H1 (cell line): Measurements from ENCODE around the gene INTS7. TPM values are rescaled to one million over a fixed set of nuclear protein-coding genes. Genes with fewer than 3 reads are reported as not detected.

Experiments used
- CTCF ChIA-PET: fragments of 300-600 bp; sonication (Branson Sonifier 250); formaldehyde crosslinking; loops from one replicate; lab custom pipeline; 2021; ENCODE audit not compliant: partially characterized antibody; lab: Charles Lee
- POLR2A ChIA-PET: fragments of 300-600 bp; sonication (Branson Sonifier 250); formaldehyde crosslinking; loops from one replicate; lab custom pipeline; 2021; ENCODE audit warnings: inconsistent platforms; ENCODE audit not compliant: partially characterized antibody; lab: Charles Lee
- DNase-seq, 2 experiments: peaks; one replicate each; pipeline versions ENCODE4 v3.0.0 to v3.0.0-alpha.2; 2010 to 2022; ENCODE audit warnings: low spot score in 2 of 2, low read depth in 1 of 2, mixed read lengths in 1 of 2
- FAIRE-seq: peaks from 2 replicates; lab custom pipeline; 2011; peaks lifted over from hg19 to GRCh38; lab: Jason Lieb, UNC
- H2AFZ ChIP-seq: 2 replicates; pipeline ENCODE4 v1.8.1; 2012; ENCODE audit warnings: low read length, inconsistent platforms
- H2AK5ac ChIP-seq: 2 replicates; pipeline ENCODE4 v1.6.1; 2013; ENCODE audit warnings: low read depth, low read length
- H2BK120ac ChIP-seq: replicated peaks from 2 replicates; pipeline ENCODE3; 2013; ENCODE audit warnings: low read depth, low read length, inconsistent platforms
- H2BK12ac ChIP-seq: 2 replicates; pipeline ENCODE4 v1.6.1; 2013; ENCODE audit warnings: low read depth, low read length
- H2BK15ac ChIP-seq: 2 replicates; pipeline ENCODE4 v1.6.1; 2013; ENCODE audit warnings: low read length
- H2BK20ac ChIP-seq: 2 replicates; pipeline ENCODE4 v1.6.1; 2013; ENCODE audit warnings: low read length
- H2BK5ac ChIP-seq: 2 replicates; pipeline ENCODE4 v1.6.1; 2013; ENCODE audit warnings: low read depth, low read length
- H3K14ac ChIP-seq: 2 replicates; pipeline ENCODE4 v1.6.1; 2013; ENCODE audit warnings: inconsistent platforms; ENCODE audit not compliant: insufficient read length
- H3K18ac ChIP-seq: 2 replicates; pipeline ENCODE4 v1.6.1; 2013; ENCODE audit warnings: low read length; ENCODE audit errors: extremely low read depth
- H3K23ac ChIP-seq: 2 replicates; pipeline ENCODE4 v1.6.1; 2013; ENCODE audit warnings: inconsistent platforms; ENCODE audit not compliant: insufficient read length
- H3K23me2 ChIP-seq: 2 replicates; pipeline ENCODE4 v1.6.1; 2013; ENCODE audit warnings: low read depth, low read length
- H3K27ac ChIP-seq: 2 replicates; pipeline ENCODE4 v1.6.1; 2011; ENCODE audit warnings: low read depth, low read length, inconsistent platforms
- H3K27me3 ChIP-seq, 4 experiments: replicated peaks in 1 of 4; 1 replicate in 1 of 4; 2 replicates in 3 of 4; pipeline versions ENCODE4 v1.6.1 to v1.8.1; 2011 to 2013; ENCODE audit warnings: low read length in 3 of 4, mild to moderate bottlenecking in 3 of 4, inconsistent platforms in 2 of 4, mixed read lengths in 2 of 4, moderate library complexity in 1 of 4; ENCODE audit not compliant: control insufficient read depth in 3 of 4, insufficient read depth in 3 of 4; ENCODE audit errors: extremely low read depth in 1 of 4
- H3K36me3 ChIP-seq, 4 experiments: 2 replicates each; pipeline versions ENCODE4 v1.6.1 to v1.8.1; 2011 to 2013; ENCODE audit warnings: mild to moderate bottlenecking in 4 of 4, low read length in 3 of 4, moderate library complexity in 2 of 4, control low read depth in 1 of 4, inconsistent platforms in 1 of 4; ENCODE audit not compliant: insufficient read depth in 4 of 4, control insufficient read depth in 2 of 4
- H3K4ac ChIP-seq: replicated peaks from 2 replicates; pipeline ENCODE3; 2013; ENCODE audit warnings: low read length, low read depth, mixed read lengths, inconsistent platforms; ENCODE audit not compliant: insufficient read length
- H3K4me1 ChIP-seq, 4 experiments: replicated peaks in 1 of 4; 1 replicate in 1 of 4; 2 replicates in 3 of 4; pipeline versions ENCODE4 v1.6.1 to v1.8.1; 2011 to 2013; ENCODE audit warnings: low read length in 3 of 4, inconsistent platforms in 2 of 4, mixed read lengths in 1 of 4; ENCODE audit not compliant: insufficient read depth in 4 of 4, control insufficient read depth in 3 of 4
- H3K4me2 ChIP-seq, 2 experiments: 2 replicates each; pipeline versions ENCODE4 v1.6.1 to v1.8.1; 2011 to 2013; ENCODE audit warnings: low read depth in 2 of 2, low read length in 2 of 2, control low read depth in 1 of 2, inconsistent platforms in 1 of 2, mild to moderate bottlenecking in 1 of 2; ENCODE audit not compliant: insufficient read depth in 1 of 2
- H3K4me3 ChIP-seq, 4 experiments: fragments of 200-600, 300-600 bp in 1 of 4; sonication (generic), shearing (Covaris generic), sonication (Bioruptor Twin) in 1 of 4; 2 replicates each; pipeline versions ENCODE4 v1.5.1 to v1.8.1; 2011 to 2016; ENCODE audit warnings: low read length in 4 of 4, low read depth in 3 of 4, control low read depth in 2 of 4, inconsistent platforms in 2 of 4, mild to moderate bottlenecking in 2 of 4, mixed read lengths in 1 of 4, moderate library complexity in 1 of 4; ENCODE audit not compliant: insufficient read depth in 2 of 4; ENCODE audit errors: extremely low read depth in 1 of 4
- H3K56ac ChIP-seq: replicated peaks from 2 replicates; pipeline ENCODE3; 2013; ENCODE audit warnings: low read depth, mild to moderate bottlenecking, mixed read lengths, low read length, inconsistent platforms; ENCODE audit not compliant: insufficient read length
- H3K79me1 ChIP-seq: 2 replicates; pipeline ENCODE4 v1.6.1; 2013; ENCODE audit warnings: low read depth, low read length, control low read depth
- H3K79me2 ChIP-seq, 2 experiments: 2 replicates each; pipeline versions ENCODE4 v1.6.1 to v1.8.1; 2012 to 2013; ENCODE audit warnings: low read length in 2 of 2, mild to moderate bottlenecking in 2 of 2, inconsistent platforms in 1 of 2; ENCODE audit not compliant: insufficient read depth in 2 of 2, control insufficient read depth in 1 of 2
- H3K9ac ChIP-seq, 4 experiments: replicated peaks in 1 of 4; 1 replicate in 1 of 4; 2 replicates in 3 of 4; pipeline versions ENCODE4 v1.6.1 to v1.8.1; 2011 to 2013; ENCODE audit warnings: low read depth in 3 of 4, low read length in 3 of 4, control low read depth in 2 of 4, mild to moderate bottlenecking in 2 of 4, moderate library complexity in 2 of 4, inconsistent platforms in 1 of 4; ENCODE audit errors: extremely low read depth in 1 of 4
- H3K9me3 ChIP-seq, 2 experiments: 2 replicates each; pipeline versions ENCODE4 v1.6.1 to v1.8.1; 2012 to 2013; ENCODE audit warnings: mild to moderate bottlenecking in 2 of 2, moderate library complexity in 2 of 2, control low read depth in 1 of 2, inconsistent platforms in 1 of 2, low read depth in 1 of 2, low read length in 1 of 2, mixed read lengths in 1 of 2; ENCODE audit not compliant: insufficient read depth in 2 of 2
- H4K20me1 ChIP-seq, 2 experiments: replicated peaks in 1 of 2; 2 replicates each; pipeline versions ENCODE3 to v1.8.1; 2011 to 2013; ENCODE audit warnings: inconsistent platforms in 2 of 2, low read length in 2 of 2, mild to moderate bottlenecking in 1 of 2; ENCODE audit not compliant: insufficient read depth in 2 of 2, control insufficient read depth in 1 of 2
- H4K5ac ChIP-seq: 2 replicates; pipeline ENCODE4 v1.6.1; 2013; ENCODE audit warnings: low read length, low read depth, mixed read lengths, inconsistent platforms; ENCODE audit not compliant: insufficient read length
- H4K8ac ChIP-seq: 2 replicates; pipeline ENCODE4 v1.8.0; 2013; ENCODE audit warnings: mild to moderate bottlenecking, moderate library complexity, low read length, inconsistent platforms; ENCODE audit not compliant: insufficient read depth; ENCODE audit errors: extremely low read depth
- H4K91ac ChIP-seq: replicated peaks from 2 replicates; pipeline ENCODE3; 2013; ENCODE audit warnings: low read length, mixed read lengths, inconsistent platforms; ENCODE audit not compliant: insufficient read length
- JUND ChIP-seq: IDR thresholded peaks from 2 replicates; pipeline ENCODE4 v1.6.1; 2011; ENCODE audit warnings: mild to moderate bottlenecking, improper control_type of control experiment, low read length
- KDM5A ChIP-seq: fragments of 200-600 bp; IDR thresholded peaks from 2 replicates; pipeline ENCODE4 v1.7.1; 2012; ENCODE audit warnings: mild to moderate bottlenecking, low read length, inconsistent platforms, mixed read lengths
- MAFK ChIP-seq: IDR thresholded peaks from 2 replicates; pipeline ENCODE4 v1.6.1; 2012; ENCODE audit warnings: low read depth, mild to moderate bottlenecking, improper control_type of control experiment, low read length
- POLR2A ChIP-seq, 2 experiments: IDR thresholded peaks; 1 replicate in 1 of 2; 2 replicates in 1 of 2; pipeline ENCODE4 v1.6.1; 2011; ENCODE audit warnings: low read depth in 2 of 2, low read length in 2 of 2, mild to moderate bottlenecking in 2 of 2; ENCODE audit errors: control extremely low read depth in 1 of 2
- SP4 ChIP-seq: IDR thresholded peaks from 2 replicates; pipeline ENCODE4 v1.6.1; 2012; ENCODE audit warnings: low read length, inconsistent platforms
- WGBS, 2 experiments: shearing (Covaris generic) in 1 of 2; methylation state at CpG; one replicate each; pipeline versions ENCODE4 v1.1.6 to v1.1.7; 2013 to 2015; ENCODE audit warnings: low lambda C conversion rate in 2 of 2, mixed read lengths in 2 of 2, inconsistent platforms in 1 of 2, low coverage in 1 of 2, missing lambda C conversion rate in 1 of 2; ENCODE audit not compliant: insufficient replicate concordance in 2 of 2, insufficient coverage in 1 of 2, insufficient read length in 1 of 2; ENCODE audit errors: extremely low coverage in 1 of 2, missing lambda C conversion rate in 1 of 2; 5-methylcytosine and 5-hydroxymethylcytosine counted together
- polyA plus RNA-seq, 7 experiments: library from polyadenylated mRNA; depleted of rRNA in 3 of 7; stranded (reverse) in 5 of 7; unstranded in 2 of 7; fragments of >200 nt in 5 of 7; fragments of 200-250 nt in 2 of 7; gene quantifications; 1 replicate in 5 of 7; 2 replicates in 1 of 7; 4 replicates in 1 of 7; pipeline versions ENCODE4 v1.2.1 to v1.2.3, GENCODE V29; 2011 to 2013; ENCODE audit warnings: missing spikeins in 2 of 7, mixed read lengths in 2 of 7
- total RNA-seq: library from RNA; stranded (reverse); fragmentation: NEBNext Ultra II Directional; extraction: Animal tissue kit (Norgen Biotek cat#: 25700); gene quantifications from 2 replicates; pipeline ENCODE4 v1.2.1, GENCODE V29; 2021

INTS7 gene
- total and polyA plus RNA-seq, 2 of the 8 experiments (the other 6 are each of a cell fraction or from before 2014, with no cell fraction given), result 15.2 to 22.4 TPM

DNA sequence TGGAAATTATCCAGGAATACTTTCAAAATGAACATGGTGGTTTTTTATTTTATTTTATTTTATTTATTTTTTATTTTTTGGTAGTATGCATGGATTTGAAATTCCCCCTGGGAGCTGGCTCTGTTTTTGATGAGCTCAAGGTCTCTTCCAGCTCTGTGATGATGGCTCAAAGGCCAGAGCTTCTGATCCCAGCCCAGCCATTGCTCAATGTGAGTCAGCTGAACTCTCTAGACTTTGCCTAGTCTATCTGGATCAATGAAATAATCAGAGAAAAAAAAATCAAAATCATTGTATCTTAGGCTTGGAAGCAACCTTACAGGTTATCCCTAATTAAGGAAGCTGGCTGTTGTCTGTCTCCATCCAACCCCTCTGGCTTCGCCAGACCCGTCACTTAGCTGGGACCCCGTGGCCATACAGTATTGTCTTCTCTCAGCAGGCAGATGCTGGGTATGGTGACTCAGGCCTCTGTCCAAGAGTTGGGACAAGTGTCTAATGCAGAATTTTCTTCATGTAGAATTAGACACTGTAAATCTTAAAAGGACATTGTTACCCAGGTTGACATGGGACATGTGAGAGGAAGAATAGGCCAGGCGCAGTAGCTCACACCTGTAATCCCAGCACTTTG is 114.6 kb downstream of the INTS7 start:
- Histone ChIP-seq H3K18ac (no peak overlapping the region), H3K27me3 (no peaks in the 10 kb centered on the region), H3K4ac (no peak overlapping the region), H4K20me1 (no peaks in the 10 kb centered on the region), H3K27ac (no peak overlapping the region), H3K4me1 (peaks cover 0 to 4% (median 2%) of the 10 kb centered on the region in 4 experiments; a peak in 4 of 7 replicates), H3K23ac (no peak overlapping the region), H3K9me3 (no peaks in the 10 kb centered on the region), H2BK20ac (no peak overlapping the region), H3K79me2 (no peaks in the 10 kb centered on the region), H3K79me1 (no peaks in the 10 kb centered on the region), H3K4me3 (no peak overlapping the region), H2BK15ac (no peak overlapping the region), H3K9ac (no peak overlapping the region), H3K56ac (no peak overlapping the region), H4K91ac (no peak overlapping the region), H4K8ac (no peak overlapping the region), H3K14ac (no peak overlapping the region), H4K5ac (no peak overlapping the region), H2AK5ac (no peak overlapping the region), H3K36me3 (no peaks in the 10 kb centered on the region), H2BK5ac (no peak overlapping the region), H2BK12ac (no peak overlapping the region), H3K23me2 (no peaks in the 10 kb centered on the region), H2BK120ac (no peak overlapping the region), H2AFZ (no peak overlapping the region), H3K4me2 (no peak overlapping the region)
- DNase-seq (no peak), FAIRE-seq (no peak)
- no peak for TF ChIP-seq MAFK
- no peak for TF ChIP-seq SP4
- TF ChIP-seq JUND, result no peak
- TF ChIP-seq KDM5A, result no peak
- TF ChIP-seq POLR2A (IDR thresholded peaks at IDR 0.05; ENCODE audit: control extremely low read depth in 1 of 2, low read depth in 2 of 2, low read length in 2 of 2), result no peak
- ChIA-PET POLR2A (interaction anchor here (0.6 kb wide), 1 partner anchor 16 kb away, joined by 3 read pairs; no protein-coding TSS in a partner anchor), CTCF (interaction anchor here (0.6 to 1.6 kb wide), 5 partner anchors 28 to 452 kb away, joined by 3 to 7 read pairs (median 3); partner anchors contain the start of genes DTL and INTS7)
- WGBS, 2 experiments, result 75% methylated on average over 4 of the region's 4 CpGs; no CpG with 5 or more reads in 1 of the 2 experiments
